ENCODE measurements around the gene IKZF3. TPM values are rescaled to one million over a fixed set of nuclear protein-coding genes. Genes with fewer than 3 reads are reported as not detected.

The IKZF3 gene
- total RNA-seq, 1 donor from 2014 or later, result 0.34 TPM

- Mint-ChIP-seq H3K9me3 (ENCODE audit: unreplicated experiment) (no peaks in the 10 kb centered on the region), H3K27ac (ENCODE audit: unreplicated experiment) (no peak overlapping the region), H3K4me1 (ENCODE audit: low read depth, unreplicated experiment) (peaks cover 11% of the 10 kb centered on the region), H3K27me3 (ENCODE audit: low read depth, unreplicated experiment) (peaks cover 3% of the 10 kb centered on the region), H3K36me3 (ENCODE audit: low read depth, unreplicated experiment) (no peaks in the 10 kb centered on the region), H3K4me3 (ENCODE audit: unreplicated experiment) (no peak overlapping the region)
- no peak overlapping the region for H3K4me2 ChIP-seq (ENCODE audit: low read length)
- TF ChIP-seq EZH2 (IDR thresholded peaks at IDR 0.05; ENCODE audit: insufficient read depth, low read length) (no peak), CTCF (IDR thresholded peaks at IDR 0.05; ENCODE audit: insufficient read depth, low read depth, low read length) (no peak)
- no peaks in the 10 kb centered on the region for H3K36me3 ChIP-seq (ENCODE audit: insufficient read depth, low read length)
- no peak for DNase-seq (ENCODE audit: low read depth)
- no peak overlapping the region for H3K4me3 ChIP-seq (ENCODE audit: insufficient read depth, low read depth, low read length)
- no peak overlapping the region for H3K27ac ChIP-seq (ENCODE audit: low read depth, low read length)
- peaks cover 2% of the 10 kb centered on the region for H3K4me1 ChIP-seq (ENCODE audit: insufficient read depth, low read length)
- no peak overlapping the region for H3K9ac ChIP-seq (ENCODE audit: low read length)
- FAIRE-seq, result no peak
- H4K20me1 ChIP-seq (ENCODE audit: insufficient read depth, low read length), result no peaks in the 10 kb centered on the region
- no peaks in the 10 kb centered on the region for H3K79me2 ChIP-seq (ENCODE audit: insufficient read depth, low read length)
- H3K27me3 ChIP-seq (ENCODE audit: insufficient read depth, low read length), result peaks cover 16% of the 10 kb centered on the region
- H2AFZ ChIP-seq (ENCODE audit: low read depth, low read length), result no peak overlapping the region
- no peaks in the 10 kb centered on the region for H3K9me3 ChIP-seq (ENCODE audit: insufficient read depth, low read depth, low read length)
These were observed 47.8 kb downstream of the IKZF3 start for GRCh38 chr17:39816272-39816671.

- no peak for FAIRE-seq
- no peak overlapping the region for H3K4me3 ChIP-seq (ENCODE audit: insufficient read depth, low read depth, low read length)
- H3K4me2 ChIP-seq (ENCODE audit: low read length), result no peak overlapping the region
- Mint-ChIP-seq H3K36me3 (ENCODE audit: low read depth, unreplicated experiment) (no peaks in the 10 kb centered on the region), H3K9me3 (ENCODE audit: unreplicated experiment) (no peaks in the 10 kb centered on the region), H3K27me3 (ENCODE audit: low read depth, unreplicated experiment) (peaks cover 3% of the 10 kb centered on the region), H3K27ac (ENCODE audit: unreplicated experiment) (no peak overlapping the region), H3K4me3 (ENCODE audit: unreplicated experiment) (no peak overlapping the region), H3K4me1 (ENCODE audit: low read depth, unreplicated experiment) (peaks cover 8% of the 10 kb centered on the region)
- H4K20me1 ChIP-seq (ENCODE audit: insufficient read depth, low read length), result no peaks in the 10 kb centered on the region
- H3K4me1 ChIP-seq (ENCODE audit: insufficient read depth, low read length), result peaks cover 2% of the 10 kb centered on the region
- H3K9ac ChIP-seq (ENCODE audit: low read length), result no peak overlapping the region
- H2AFZ ChIP-seq (ENCODE audit: low read depth, low read length), result no peak overlapping the region
- TF ChIP-seq CTCF (IDR thresholded peaks at IDR 0.05; ENCODE audit: insufficient read depth, low read depth, low read length), result no peak
- no peak for TF ChIP-seq EZH2 (IDR thresholded peaks at IDR 0.05; ENCODE audit: insufficient read depth, low read length)
- no peak for DNase-seq (ENCODE audit: low read depth)
- peaks cover 13% of the 10 kb centered on the region for H3K27me3 ChIP-seq (ENCODE audit: insufficient read depth, low read length)
- H3K36me3 ChIP-seq (ENCODE audit: insufficient read depth, low read length), result no peaks in the 10 kb centered on the region
- H3K27ac ChIP-seq (ENCODE audit: low read depth, low read length), result no peak overlapping the region
- no peaks in the 10 kb centered on the region for H3K79me2 ChIP-seq (ENCODE audit: insufficient read depth, low read length)
- H3K9me3 ChIP-seq (ENCODE audit: insufficient read depth, low read depth, low read length), result no peaks in the 10 kb centered on the region
These were observed 49.6 kb downstream of the IKZF3 start for GRCh38 chr17:39814497-39814896.

GRCh38 chr17:39813631-39814030, 50.5 kb downstream of the IKZF3 start:
- Mint-ChIP-seq H3K27me3 (ENCODE audit: low read depth, unreplicated experiment) (peaks cover 3% of the 10 kb centered on the region), H3K9me3 (ENCODE audit: unreplicated experiment) (no peaks in the 10 kb centered on the region), H3K4me1 (ENCODE audit: low read depth, unreplicated experiment) (peaks cover 5% of the 10 kb centered on the region), H3K4me3 (ENCODE audit: unreplicated experiment) (no peak overlapping the region), H3K36me3 (ENCODE audit: low read depth, unreplicated experiment) (no peaks in the 10 kb centered on the region), H3K27ac (ENCODE audit: unreplicated experiment) (no peak overlapping the region)
- Histone ChIP-seq H3K4me2 (ENCODE audit: low read length) (no peak overlapping the region), H3K9ac (ENCODE audit: low read length) (no peak overlapping the region), H3K9me3 (ENCODE audit: insufficient read depth, low read depth, low read length) (no peaks in the 10 kb centered on the region), H3K27ac (ENCODE audit: low read depth, low read length) (no peak overlapping the region), H3K4me1 (ENCODE audit: insufficient read depth, low read length) (no peaks in the 10 kb centered on the region), H3K36me3 (ENCODE audit: insufficient read depth, low read length) (no peaks in the 10 kb centered on the region), H4K20me1 (ENCODE audit: insufficient read depth, low read length) (no peaks in the 10 kb centered on the region), H3K27me3 (ENCODE audit: insufficient read depth, low read length) (peaks cover 20% of the 10 kb centered on the region), H2AFZ (ENCODE audit: low read depth, low read length) (no peak overlapping the region), H3K79me2 (ENCODE audit: insufficient read depth, low read length) (no peaks in the 10 kb centered on the region), H3K4me3 (ENCODE audit: insufficient read depth, low read depth, low read length) (no peak overlapping the region)
- DNase-seq (ENCODE audit: low read depth) (no peak), FAIRE-seq (no peak)
- TF ChIP-seq CTCF (IDR thresholded peaks at IDR 0.05; ENCODE audit: insufficient read depth, low read depth, low read length), result no peak
- no peak for TF ChIP-seq EZH2 (IDR thresholded peaks at IDR 0.05; ENCODE audit: insufficient read depth, low read length)
